Gastroesophageal sphincter (tissue), 3 donors: ENCODE measurements around the gene TFPT.

ENCODE experiments used
- CTCF ChIP-seq, 4 experiments: fragments of 200-600 bp in 2 of 4; fragments of 450-650 bp in 2 of 4; sonication (generic) in 1 of 4; IDR thresholded peaks; one replicate each; pipeline ENCODE4 v1.5.1; 2017 to 2019; ENCODE audit warnings: antibody characterized with exemption in 4 of 4, mild to moderate bottlenecking in 2 of 4, moderate library complexity in 2 of 4
- EP300 ChIP-seq: sonication (generic); formaldehyde crosslinking; IDR thresholded peaks from one replicate; pipeline ENCODE4 v1.6.1; 2017; ENCODE audit warnings: antibody characterized with exemption, mild to moderate bottlenecking
- POLR2A ChIP-seq, 2 donors: fragments of 450-650 bp; IDR thresholded peaks; one replicate each; pipeline ENCODE4 v1.6.1; 2017; ENCODE audit warnings: antibody characterized with exemption in 2 of 2, mild to moderate bottlenecking in 2 of 2, moderate library complexity in 1 of 2

DNA sequence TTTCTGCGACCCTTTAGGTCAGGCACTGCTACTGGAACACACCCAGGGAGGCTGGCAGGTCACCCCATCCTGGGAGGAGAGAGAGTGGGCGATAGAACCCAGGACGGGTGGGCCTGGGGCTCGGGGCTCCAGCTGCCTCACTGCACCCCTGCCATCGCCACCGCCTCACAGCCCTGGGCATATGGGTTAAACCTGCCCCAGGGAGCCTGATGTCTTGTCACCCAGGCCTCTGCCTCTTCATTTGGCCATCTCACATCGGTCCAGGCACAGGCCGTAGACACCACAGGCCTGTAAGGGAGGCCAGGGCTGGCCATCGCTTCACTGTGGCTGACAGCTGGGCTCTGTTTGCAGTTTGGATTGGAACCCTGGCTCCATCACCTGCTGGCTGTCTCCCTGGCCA, 10.3 kb upstream of the TFPT start:
- no peak for TF ChIP-seq POLR2A (IDR thresholded peaks at IDR 0.05)
- TF ChIP-seq EP300: no peak
- TF ChIP-seq CTCF (IDR thresholded peaks at IDR 0.05): no peak
